GM19372 (cell line): ENCODE results near the gene VIPR1.

Source experiments
- ATAC-seq: cut with Tn5 transposase; IDR thresholded peaks from one replicate; pipeline ENCODE4 v1.9.1; 2021; ENCODE audit warnings: mild to moderate bottlenecking, low read depth, moderate library complexity; ENCODE audit not compliant: unreplicated experiment

The VIPR1 gene

DNA sequence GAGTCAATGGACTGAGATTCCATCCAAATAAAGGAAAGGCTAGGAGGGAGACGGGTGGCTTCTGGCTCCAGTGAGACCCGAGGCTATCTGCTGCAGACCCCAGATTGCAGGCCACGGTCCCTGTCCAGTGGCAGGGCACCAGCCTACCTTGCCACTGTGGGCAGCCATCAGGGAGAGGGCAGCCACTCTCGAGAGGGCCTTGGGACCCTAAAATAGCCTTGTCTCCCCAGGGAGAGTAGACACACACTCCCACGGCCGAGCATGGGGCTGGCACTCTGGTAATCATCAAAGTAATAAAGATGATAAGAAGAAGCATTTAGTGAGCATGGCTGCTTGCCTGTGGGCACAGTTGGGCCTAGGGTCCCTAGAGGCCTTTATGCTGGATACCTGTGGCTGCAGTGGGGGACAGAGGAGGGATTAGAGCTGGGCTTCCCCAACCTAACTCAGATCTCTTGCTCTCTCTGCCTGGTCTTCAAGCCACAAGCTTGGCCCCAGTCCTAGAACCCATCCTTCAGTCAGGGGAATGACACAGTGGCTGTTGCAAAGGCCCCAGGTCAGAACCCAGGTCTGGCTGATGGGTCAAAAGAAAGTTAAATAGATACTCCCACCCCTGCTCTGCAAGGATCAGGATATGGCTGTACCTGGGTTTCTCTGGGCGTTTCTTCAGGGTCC is 9.2 kb upstream of the VIPR1 start:
- no peak for ATAC-seq

DNA sequence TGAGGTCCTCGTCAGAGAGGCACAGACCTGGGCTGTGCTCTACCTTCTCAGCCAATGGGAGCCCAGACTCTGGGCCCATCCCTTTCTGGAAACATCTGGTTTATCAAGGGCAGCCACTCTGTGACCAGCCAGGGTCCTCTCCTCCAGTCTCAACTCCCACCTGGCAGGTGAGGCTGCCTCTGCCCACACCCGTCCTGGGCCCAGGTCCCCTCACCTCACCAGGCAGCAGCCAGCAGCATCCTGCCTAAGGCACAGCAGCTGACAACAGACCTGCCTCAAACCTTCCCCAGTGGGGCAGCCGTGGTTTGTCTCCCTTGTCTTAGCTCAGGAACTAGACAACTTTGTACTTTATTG is 8.7 kb upstream of the VIPR1 start:
- no peak for ATAC-seq

DNA sequence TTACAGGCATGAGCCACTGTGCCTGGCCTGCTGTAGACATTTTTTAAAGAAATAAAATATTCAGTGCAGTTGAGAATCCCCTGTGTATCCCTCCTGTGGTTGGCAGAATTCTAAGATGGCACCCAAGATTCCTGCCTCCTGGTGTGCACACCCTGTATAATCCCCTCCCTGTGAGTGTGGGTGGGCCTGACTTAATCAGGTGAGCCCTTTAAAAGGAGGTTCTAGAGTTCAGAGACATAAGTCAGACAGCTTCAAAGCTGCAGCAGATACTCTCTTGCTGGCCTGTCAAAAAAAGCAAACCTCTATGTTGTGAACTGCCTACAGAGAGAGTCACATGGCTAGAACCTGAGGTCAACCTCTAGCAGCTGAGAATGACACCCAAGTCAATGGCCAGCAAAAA is 7.0 kb upstream of the VIPR1 start:
- ATAC-seq = no peak

DNA sequence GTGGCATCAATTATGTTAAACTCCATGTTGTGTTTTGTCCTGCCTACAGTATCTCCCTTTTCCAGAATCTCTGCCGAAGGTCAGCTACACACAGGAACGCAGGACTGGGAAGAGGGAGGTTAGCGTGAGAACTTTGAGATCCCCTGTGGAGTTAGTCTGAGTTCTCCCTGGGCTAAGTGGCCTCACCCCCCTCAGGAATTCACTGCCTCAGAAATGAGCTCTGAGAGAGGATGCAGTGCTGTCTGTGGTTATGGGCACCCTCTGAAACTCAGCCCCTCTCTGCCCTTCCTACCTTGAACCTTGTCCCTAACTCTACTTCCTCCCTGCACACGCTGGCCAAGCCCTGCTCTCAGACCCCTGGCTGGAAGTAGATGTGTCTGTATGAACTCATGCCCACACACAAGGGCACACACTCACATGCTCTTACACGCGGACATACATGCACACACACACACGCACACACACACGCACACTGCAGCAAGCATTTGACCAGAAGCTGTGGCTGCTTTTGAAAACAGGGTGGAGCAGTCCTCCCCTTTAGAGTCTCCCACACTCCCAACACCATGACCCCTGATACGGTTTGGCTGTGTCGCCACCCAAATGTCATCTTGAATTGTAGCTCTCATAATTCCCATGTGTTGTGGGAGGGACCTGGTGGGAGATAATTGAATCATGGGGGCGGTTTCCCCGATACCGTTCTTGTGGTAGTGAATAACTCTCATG is 5.3 kb upstream of the VIPR1 start:
- no peak for ATAC-seq

DNA sequence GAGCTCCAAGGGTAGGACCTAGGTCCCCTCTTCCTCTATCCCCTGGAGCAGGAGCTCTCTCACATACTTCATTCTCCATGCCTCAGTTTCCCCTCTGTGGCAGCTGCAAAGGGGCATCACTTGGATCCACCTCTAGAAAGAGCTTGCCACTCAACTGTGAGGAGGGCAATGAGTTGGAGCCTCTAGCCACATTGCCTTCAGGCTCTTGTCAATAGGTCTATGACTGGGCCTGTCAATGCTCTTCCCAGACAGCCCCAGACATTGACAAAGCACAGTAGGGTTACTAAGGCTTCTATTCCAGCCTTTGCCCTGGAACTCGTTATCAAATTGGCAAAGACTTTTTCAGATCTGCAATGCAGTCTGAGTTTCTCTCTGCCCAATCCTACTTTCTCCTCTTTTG is 4.4 kb upstream of the VIPR1 start:
- ATAC-seq = no peak

DNA sequence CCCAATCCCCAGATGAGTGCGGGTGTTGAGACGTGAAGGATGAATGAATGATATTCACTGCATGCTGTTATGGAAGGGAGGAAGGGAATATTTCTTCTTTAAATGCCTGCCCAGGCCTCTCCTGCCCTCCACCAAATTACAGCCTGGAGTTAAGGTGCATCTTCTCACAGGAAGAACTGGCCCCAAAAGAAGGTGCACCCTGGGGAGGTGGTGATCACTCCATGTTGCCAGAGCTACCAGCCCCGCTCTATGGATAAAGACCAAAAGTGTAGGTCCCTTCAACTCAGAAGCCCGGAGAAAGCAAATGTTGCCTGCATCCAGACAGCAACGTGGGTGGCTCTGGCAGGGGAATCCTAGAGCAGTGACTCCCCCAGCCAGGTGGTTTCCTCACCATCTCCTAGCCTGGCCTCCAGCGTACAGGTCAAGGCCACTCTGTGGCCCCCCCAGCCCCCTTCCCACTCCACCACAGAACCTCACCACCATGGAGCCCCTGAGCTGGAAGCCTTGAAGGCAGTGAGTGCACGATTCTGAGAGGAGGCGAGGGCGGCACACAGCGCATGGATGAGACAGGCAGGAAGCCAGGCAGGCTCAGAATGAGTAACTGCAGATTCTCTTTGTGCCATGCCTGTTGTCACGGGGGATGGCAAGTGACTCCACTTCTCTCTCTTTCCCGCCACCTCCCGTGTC is 3.5 kb upstream of the VIPR1 start:
- no peak for ATAC-seq

DNA sequence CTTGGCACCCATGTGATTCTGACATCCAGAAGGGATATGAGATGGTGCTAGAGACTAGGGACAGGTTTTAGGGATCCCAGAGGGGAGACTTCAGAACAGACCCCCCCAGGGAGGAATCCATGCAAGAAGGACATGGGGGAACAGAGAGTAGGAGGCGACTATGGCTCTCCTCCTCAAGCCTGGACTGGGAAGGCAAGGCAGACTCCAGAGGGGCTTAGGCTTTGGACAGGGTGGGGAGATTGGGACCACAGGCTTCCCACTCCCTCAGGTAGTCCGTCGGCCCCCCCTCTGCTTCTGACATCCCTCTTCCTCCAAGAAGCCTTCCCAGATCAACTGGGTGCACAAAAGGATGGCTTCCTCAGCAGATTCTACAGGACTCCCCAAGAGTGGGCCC is 3.0 kb upstream of the VIPR1 start:
- ATAC-seq = no peak

DNA sequence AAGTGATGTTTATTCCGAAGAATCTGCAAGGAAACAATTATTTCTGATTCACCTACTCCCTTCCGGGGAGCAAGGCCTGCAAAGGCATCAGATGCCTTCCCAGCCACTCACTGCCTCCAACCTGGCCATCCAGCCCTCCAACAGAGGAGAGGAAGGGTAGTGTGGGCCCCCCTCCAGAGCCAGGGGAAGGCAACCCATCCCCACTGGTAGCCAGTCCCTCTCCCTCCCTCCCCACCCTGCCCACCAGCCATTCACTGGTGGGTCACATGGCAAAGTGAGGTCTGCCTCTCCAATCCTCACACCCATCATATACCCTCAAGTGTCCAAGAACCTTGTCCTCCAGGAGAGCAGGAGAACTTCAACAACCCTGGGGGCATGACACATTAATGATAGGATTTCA is 2.4 kb upstream of the VIPR1 start:
- no peak for ATAC-seq

DNA sequence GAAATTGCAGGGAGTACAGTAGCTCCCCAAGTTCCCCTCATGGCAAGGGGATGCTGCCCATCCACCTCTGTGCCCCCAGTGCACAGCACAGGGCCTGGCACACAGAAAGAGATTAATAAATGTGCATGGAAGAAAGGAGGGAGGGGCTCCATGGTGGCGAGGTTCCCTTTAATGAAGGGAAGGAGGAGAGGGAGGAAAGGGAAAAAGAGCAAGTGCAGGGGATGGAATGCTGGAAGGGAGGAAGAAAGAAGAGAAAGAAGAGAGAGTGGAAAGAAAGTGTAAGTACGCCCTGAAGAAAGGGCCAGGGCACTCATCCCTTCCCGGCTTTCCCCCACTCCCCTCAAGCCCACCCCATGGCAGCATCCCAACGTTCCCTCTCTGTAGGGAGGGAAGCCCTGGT is 1.5 kb upstream of the VIPR1 start:
- ATAC-seq = no peak

DNA sequence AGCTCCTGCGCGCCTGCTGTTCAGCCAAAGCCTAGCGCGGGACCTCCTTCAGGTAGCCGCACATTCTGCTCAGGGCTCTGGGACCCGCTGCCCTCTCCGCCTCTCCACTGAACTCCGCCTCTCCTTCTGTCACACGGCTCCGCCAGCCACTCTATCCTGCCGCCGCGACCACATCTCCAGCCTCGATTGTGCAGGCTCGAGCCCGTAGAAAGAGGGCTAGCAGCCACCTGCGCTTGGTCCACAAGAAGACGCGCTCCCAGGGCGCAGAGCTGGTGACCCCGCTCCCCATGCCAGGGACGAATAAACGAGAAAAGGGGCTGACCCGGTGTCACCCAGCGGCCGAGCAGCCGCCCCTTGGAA is 1.1 kb upstream of the VIPR1 start:
- no peak for ATAC-seq

DNA sequence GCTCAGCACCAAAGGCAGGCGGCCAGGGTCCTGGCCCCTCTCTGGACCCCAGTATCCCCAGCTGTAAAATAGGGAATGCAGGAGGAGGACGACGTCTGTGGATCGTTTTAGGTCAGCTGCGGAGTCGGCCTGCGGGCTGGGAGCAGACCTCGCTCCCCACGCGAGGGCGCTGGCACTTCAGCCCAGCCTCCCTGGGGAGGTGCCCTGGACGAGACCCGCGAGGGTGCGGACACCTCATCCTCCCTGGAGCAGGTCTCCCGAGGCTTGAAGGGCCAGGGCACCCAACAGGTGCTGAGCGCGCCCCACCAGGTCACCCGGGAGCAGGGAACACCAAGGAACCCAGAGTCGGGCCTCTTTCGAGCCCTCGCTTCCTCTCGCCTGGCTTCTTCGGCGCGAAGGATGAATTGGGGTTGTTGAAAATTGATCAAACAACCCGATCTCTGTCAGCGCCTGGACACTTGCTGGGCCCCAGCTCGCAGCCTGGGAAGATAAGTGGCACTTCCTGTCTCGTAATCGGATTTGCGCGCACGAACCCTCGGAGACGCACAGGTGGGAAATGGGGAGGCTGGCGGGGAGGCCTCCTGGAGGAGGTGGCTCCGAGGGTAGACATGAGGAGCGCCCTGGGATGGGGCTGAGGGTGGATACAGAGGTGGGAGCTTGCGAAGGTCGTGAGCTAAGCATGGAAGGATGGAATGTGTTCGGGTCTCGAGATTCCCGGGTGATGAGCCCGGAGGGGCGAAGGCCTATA is 588 bp upstream of the VIPR1 start:
- ATAC-seq = peak; percentile 18

DNA sequence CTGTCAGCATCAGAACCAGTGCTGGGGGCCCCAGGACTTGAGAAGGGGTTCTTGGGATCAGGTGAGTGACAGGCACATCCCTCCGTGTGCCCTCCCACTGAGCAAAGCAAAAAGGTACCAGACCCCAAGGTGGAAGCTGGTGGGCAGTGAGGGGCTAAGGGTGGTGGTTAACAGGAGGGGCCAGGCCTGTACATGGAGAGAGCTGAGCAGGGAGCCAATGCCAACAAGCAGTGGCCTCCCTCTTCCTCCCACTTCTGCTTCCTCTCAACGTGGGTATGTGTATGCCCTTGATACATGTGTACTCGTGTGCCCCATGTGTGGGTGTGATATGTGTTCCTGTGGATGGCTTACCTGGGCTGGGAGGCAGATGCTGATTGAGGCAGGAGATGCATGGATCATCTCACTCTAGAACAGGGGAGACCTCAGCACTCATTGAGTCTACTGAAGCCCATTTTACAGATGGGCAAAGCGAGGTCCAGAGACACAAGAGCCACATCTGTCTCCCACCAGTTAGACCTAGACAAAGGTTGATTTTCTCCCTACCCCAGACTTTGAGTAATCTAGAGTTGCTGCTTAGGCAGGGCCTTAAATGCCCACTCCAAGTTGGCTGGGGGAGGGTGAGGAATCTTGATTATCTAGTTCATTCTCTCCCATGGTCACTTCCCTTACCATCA is 945 bp downstream of the VIPR1 start:
- no peak for ATAC-seq

DNA sequence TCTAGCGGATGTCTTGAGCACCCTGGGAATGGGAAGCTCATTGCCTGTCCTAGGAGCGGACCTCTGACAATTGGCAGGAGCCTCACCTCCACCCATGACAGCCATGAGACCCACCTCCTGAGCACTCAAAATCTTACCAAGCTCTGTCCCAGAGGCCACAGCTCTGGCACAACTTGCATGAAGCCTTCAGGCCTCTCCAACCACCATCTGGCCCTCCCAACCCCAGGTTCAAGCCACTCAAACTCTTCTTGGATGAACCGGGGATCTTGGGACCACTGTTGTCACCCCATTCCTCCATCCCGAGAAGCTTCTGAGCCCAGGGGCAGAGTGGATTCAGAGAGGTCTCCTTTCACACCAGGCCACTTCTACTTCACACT is 1.5 kb downstream of the VIPR1 start:
- ATAC-seq = no peak

DNA sequence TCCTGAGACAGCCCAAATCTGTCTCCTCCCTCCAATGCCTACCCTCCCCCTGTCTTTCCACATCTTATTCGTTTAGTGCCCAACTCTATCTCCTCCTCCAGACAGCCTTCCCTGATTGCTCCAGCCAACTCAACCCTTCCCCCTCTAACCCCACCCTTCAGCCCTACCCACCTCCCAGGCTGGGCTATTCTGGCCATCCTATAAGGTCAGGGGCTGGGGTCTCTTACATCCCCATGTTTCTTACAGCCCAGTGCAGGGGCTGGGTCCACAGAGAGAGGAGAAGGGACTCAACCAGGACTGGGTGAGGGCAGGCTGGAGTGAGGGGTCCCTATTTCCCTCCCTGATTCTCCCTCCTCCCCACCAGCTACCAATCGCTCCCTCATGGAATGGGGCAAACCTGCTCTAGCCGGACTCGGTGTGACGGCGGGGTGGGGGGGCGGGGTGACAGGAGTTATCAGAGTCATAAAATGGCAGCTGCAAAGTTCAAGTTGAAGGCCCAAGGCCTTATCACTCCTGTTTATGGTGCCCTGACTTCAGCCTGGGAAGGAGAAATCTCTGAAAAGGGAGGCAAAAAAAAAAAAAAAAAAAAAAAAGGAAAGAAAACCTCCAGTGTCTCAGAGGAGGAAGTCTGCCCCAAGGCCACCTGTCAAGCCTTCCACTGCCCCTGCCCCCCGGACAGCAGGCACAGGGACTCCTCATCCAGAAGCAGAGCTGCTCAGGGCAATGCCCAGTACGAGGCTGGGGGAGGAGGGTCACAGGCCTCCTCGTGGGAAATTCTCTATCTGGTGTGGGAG is 2.1 kb downstream of the VIPR1 start:
- ATAC-seq = no peak

DNA sequence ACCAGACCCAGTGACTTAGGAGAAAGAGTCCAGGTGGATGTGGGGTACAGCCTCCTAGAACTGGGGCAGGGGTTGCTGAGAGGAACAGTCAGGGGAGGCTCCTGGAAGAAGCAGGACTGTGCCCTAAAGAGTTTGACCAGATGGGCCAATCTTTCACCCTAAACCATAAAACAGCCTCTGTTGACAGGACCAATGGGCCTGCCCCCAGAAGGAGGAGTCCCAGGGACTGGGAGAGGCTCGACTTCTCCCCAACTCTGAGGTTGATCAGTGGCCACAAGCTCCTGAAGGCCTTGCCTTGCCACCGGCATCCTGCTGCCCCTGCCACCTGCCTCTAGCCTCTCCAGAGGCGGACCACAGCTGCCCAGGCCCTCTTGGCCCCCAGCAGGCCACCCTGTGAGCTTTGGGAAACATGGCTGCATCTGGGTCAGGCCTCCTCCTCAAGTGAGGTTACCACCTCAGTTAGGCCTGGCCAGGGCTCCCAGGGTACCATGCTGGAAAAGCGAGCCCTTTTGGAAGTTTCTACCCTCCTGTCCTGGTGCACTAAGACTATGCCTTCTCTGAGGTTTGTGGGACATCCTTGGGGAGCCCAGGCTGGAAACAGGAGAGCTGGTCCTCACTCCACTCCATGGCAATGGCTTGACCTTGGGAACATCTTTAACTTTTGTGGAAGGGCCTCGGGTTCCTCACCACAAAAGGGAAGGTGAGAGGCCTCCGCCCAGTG is 2.8 kb downstream of the VIPR1 start:
- no peak for ATAC-seq

DNA sequence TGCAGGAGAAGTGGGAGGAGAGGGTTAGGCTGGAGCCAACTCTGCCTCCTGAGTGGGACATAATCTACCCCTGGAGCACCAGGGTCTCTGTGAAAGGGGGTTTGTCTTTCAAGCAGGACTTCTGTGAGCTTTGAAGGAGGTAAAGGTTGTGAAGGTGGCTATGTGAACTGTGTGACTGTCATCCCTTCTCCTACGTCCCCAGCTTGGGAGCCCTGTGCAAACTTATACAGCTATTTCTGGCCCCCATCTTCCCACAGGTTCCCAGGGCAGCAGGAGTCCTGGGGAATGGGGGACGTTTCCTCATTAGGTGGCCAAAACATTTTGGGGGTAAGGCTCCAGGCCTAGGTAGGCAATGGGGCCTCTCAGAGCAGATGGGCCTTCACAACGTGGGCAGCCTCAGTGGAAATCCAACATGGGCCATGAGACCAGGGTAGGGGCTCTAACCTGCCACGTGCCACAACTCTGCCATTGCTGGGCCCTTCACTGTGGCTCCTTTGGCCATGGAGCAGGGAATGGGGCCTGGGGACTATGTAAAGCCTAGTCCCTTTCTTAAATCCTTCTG is 3.5 kb downstream of the VIPR1 start:
- ATAC-seq = no peak

DNA sequence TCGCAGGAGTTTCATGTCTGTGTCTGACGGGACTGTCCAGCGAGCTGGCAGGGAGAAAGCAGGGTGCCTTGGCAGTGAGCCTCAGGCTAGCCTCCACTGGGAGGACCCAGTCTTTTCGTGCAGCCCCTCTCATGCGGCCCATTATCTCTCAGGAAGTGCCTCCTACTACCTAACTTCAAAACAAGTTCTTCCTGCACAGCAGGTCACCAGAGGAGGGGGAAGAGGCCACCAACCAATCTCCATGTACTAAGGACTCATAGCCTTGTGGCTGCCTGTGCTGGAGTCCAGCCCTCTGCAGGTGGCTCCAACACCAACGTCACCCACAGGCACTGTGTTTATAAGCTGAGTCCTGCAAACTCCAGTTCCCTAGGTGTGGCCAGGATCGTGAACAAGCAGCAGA is 4.8 kb downstream of the VIPR1 start:
- ATAC-seq = no peak

DNA sequence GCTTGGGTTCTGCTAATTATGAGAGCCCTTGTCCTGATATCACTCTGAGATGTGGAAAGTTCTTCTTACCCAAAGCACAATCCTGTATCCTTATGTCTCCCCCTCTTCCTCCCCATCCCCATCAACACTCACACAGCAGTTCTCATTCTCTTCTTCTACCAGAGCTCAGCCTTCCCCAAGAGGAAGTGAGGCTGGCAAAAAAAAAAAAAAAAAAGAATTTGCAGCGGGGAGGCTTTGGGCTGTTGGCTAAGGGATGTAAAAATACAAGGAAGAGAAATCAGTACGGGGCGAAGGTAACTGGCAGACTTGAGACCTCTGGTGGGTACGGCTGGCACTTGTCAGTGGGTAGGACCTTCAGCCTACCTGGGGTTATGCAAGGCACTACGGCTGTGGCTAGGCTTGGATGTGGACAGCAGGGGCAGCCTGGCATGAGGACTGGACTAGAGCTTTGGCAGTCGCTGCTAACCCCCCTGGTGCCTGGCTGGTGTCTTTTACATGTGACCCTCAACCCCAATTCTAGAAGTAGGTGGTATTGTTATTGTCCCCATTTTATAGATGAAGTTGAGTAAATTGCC is 5.4 kb downstream of the VIPR1 start:
- ATAC-seq = no peak

DNA sequence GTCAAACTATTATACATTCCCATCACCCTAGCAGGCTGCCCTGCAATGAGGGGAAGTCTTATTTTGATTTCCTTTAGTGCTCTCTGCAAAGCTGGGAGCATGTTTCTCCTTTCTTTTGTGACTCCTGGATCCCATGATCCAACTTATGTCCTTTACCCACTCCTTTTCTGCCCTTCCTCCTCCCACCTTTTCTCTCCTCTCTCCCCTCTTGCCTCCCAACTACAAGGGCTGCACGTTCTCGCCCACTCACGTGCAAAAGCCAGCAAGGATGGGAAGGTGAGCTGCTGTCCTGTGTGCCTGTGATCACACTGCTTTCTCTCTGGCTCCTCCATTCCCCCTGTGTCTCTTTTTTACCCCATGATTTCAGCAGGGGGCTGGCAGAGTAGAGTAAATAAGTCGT is 6.1 kb downstream of the VIPR1 start:
- ATAC-seq = no peak
